NCI-H446 treated with DMSO at 0.1 percent for 48 hours (cell line): Measurements from ENCODE around the gene HMCN1.

Experiments
- DNase-seq: peaks from one replicate; lab custom pipeline; 2025; lab: John Stamatoyannopoulos, UW

Gene HMCN1

GRCh38 chr1:185912504-185912903 is 178.3 kb downstream of the HMCN1 start:
- no peak for DNase-seq

- no peak for DNase-seq
Observed at GRCh38 chr1:185914089-185914488, 179.9 kb downstream of the HMCN1 start.

GRCh38 chr1:185916861-185917260 is 182.7 kb downstream of the HMCN1 start:
- no peak for DNase-seq

GRCh38 chr1:185917646-185918045 is 183.5 kb downstream of the HMCN1 start:
- no peak for DNase-seq

DNA sequence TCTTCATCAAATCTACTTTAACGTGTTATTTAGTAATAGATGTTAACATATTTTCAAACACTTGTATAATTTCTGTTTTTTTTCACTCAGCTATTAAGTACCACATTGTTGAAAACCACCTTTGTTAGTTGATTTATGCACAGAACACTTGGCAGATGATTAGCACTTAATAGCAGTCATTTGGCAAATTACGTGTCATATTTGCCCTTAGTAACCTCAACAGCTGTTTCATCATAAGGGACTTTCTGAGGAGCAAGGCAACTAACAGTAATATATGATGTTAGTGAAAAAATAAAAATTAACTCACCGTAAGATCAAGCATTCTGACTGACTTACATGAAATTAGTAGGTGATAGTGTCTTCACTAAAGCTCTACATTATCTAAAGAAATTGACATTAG is 186.4 kb downstream of the HMCN1 start:
- DNase-seq, result peak; percentile 52

GRCh38 chr1:185921636-185922035 is 187.4 kb downstream of the HMCN1 start:
- no peak for DNase-seq

- no peak for DNase-seq
Observed at GRCh38 chr1:185926588-185926987, 192.4 kb downstream of the HMCN1 start.

GRCh38 chr1:185929776-185930175 is 195.6 kb downstream of the HMCN1 start:
- no peak for DNase-seq

DNA sequence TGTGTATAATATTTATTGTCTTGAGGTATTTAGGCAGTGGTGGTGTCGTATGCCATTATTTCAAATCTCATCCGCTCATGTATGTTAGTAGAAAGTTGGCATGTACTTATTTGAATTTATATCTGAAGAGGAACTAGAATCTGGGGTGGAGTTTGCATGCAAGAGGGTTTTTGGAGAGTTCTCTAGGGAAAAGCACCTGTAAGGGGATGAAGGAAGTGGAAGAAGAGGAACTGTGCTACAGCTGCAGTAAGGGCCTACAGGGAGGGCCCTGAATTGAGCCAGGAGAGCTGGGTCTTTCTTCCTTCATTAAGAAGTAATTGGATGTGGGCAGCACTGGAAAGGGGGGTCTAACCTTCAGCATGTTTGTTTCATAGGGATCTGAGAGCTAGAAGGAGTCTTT is 197.2 kb downstream of the HMCN1 start:
- DNase-seq, result no peak

DNA sequence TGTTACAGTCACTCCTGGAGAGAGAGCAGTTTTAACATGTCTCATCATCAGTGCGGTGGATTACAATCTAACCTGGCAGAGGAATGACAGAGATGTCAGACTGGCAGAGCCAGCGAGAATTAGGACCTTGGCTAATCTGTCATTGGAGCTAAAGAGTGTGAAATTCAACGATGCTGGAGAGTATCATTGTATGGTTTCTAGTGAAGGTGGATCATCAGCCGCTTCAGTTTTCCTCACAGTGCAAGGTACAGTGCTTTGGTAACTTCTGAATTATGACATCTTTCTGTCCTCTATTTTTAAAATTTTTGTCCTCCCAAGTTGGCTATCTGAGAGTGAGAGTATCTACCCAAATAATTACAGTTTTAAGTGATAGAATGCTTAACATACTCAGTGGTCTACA is 199.4 kb downstream of the HMCN1 start:
- peak; percentile 15 for DNase-seq

DNA sequence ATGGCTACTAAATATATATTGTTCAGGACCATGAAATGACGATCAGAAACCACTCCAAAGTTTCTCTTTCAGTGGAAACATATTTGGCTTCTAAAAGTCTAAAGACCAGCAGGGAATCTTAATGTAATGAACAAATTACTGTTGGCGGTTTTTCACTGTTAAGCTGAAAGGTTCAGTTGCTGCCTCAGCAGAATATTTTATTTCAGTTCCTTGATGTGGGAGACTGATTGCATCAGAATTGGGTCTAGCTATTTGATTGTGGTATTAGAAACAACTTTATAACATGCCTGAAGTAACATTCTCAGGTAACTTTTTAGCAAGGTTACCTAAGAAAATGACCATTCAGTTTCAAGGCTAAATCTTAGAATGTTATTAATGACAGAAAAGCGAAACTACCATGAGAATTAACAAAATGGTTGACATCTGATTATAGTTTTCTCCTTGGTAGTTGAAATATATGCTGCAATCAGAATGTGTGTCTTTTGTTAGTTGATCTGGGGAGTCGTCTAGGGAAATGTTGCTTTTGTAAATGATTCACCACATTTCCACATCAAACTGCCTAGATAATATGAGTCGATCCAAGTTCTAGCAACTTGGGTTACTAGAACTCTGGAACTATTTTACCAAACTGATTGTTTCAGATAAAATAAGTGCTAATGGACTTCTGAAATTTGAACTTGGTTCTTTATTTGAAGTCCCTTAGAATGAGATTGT is 200.4 kb downstream of the HMCN1 start:
- peak; percentile 34 for DNase-seq

DNA sequence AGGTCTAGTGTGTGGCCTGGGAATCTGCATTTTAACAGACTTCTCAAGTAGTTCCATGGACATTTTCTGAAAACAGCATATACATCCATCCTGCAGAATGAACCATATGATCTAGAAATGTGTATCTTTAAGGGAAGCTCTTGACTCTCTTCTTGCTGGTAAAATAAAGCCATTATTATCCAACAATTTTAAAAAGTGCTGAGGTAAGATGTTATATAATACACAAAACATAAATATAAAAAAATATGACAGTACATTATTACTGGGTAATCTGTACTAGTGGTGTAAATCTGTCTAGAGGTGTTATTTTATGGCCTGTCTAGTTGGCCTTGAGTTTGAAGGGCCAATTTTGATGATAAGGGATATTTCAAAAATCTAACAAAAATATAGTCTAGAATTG is 201.2 kb downstream of the HMCN1 start:
- no peak for DNase-seq

GRCh38 chr1:185936641-185937040 is 202.4 kb downstream of the HMCN1 start:
- peak; percentile 96 for DNase-seq

DNA sequence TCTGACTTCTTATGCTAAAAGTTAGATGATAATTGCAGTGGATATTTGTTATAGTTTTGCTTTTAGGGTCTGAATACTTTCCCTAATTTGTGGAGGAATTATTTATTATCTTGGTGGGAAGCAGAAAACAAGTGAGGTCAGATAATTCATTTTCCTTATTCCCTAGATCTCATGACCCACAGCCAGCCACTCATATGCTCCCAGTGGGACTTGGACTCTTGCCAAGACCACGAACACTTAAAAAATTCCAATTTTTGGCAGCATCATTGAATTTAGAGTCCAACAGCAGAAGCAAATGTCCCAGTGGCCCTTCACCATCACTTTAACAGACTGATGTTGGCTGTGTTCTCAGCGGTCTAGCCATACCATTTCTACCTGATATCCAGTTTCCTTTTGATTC is 204.2 kb downstream of the HMCN1 start:
- peak; percentile 98 for DNase-seq

GRCh38 chr1:185939142-185939541 is 205.0 kb downstream of the HMCN1 start:
- no peak for DNase-seq

DNA sequence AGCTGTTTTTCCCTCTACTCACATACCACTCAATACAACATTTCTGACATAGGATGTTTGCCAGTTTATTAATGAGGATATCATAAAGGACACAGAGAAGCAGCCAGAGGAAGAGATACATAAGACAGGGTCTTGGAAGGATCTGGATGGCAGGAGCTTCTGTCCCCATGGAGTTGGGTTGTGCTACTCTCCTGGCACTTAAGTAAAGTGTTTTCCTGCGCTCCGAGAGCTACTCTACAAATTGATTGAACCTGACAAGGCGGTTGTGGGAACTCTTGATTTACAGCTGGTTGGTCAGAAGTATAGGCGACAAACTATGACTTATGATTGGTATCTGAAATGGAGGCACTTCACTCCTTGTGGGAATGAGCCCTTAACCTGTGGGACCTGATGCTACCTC is 208.8 kb downstream of the HMCN1 start:
- DNase-seq, result no peak

DNA sequence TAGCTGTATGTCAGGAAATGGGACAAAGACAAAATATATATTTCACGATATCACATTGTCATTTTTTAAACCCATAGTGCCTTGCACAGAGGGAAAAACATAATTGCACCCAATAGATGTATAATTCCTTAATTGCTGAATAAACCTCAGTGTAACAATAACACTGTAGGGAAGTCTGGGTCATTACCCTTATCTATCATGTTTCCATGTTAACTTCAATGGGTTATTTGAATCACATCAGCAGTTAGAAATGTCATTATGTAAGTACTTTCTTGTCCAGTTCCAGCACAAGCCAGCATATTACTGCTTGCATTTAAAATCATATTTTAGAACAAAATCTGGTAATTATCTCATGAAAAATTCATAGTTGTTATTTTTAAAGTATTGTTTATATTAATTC is 222.7 kb downstream of the HMCN1 start:
- DNase-seq, result no peak

DNA sequence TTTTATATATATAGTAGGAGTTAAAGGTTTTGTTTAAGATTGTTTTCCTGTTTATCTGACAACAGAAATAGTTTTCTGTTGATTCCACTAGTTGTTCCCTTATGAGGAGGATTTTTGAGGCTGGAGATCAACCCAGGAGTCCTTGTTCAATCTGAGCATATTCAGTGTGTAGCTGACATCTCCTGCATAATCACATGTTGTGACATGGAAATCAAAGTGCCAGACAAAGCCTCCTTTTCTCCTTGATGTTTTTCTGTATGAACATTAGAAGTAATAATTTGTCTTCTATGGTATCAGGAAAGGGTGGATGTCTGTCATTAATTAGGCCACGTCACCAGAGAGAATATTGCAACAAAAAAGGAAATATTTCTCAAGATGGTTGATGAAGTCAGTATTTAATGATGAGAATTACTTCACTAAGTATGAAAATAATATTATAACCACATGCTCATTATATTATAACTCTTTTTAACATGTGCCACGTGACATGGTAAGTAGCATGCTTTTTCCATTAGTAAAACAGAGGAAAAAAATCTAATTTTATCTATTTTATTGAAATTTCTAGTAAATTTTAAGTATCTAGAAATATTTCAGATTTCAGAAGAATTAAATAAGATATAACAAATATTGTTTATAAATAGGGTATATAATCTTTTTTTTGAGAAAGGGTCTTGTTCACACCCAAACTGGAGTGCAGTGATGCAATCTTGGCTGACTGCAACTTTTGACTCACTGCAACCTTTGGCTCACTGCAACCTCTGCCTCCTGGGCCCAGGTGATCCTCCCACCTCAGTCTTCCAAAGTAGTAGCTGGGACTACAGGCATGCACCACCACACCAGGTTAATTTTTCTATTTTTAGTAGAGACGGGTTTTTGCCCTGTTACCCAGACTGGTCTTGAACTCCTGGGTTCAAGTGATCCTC is 223.5 kb downstream of the HMCN1 start:
- DNase-seq, result no peak

GRCh38 chr1:185960422-185961321 is 226.5 kb downstream of the HMCN1 start:
- peak; percentile 56 for DNase-seq

DNA sequence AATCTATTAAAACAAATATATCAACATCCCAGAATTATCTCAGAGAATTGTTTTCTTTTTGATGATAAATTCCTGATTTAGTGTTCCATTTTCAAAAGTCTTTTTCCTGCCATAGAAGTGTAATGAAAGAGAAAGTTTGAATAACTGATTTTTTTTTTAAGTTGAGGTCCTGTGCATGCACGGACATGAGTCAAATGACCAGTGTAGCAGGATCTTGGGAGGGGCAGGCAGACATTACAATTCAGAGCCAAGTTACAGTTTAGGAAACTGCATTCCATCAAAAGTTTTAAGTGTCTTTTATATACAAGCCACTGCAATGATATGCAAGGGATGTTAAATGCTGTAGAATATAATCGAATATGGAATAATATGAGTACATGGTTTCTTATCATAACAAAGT is 227.5 kb downstream of the HMCN1 start:
- no peak for DNase-seq

GRCh38 chr1:185964946-185965345 is 230.8 kb downstream of the HMCN1 start:
- DNase-seq, result no peak

DNA sequence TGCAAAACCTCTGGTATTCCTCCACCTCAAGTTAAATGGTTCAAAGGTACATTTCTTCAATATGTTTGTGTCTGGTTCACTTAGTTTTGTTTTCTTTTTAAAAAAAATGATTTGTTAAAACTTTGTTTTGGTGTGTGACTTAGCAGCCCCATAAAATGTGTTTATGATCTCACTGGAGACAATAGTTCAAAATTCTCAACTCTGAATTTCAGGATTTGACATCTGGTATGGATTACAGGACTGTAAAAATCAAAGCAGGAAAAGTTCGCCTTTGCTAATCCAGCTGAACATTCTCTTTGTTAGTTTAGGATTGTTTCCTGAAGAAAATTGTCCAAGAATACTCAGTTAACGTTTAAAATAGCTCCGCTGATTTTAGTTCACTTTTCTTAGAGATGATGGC is 231.7 kb downstream of the HMCN1 start:
- DNase-seq, result no peak
